Germinal center (tissue), 1 donor: ENCODE measurements around the gene CORO6.

Source experiments
- DNase-seq: peaks from one replicate; pipeline ENCODE4 v3.0.0; 2012; ENCODE audit warnings: mixed read lengths, low spot score

Gene CORO6

GRCh38 chr17:29630630-29631193, 8.0 kb upstream of the CORO6 start:
- no peak for DNase-seq

- no peak for DNase-seq
These were observed 7.1 kb upstream of the CORO6 start for GRCh38 chr17:29629839-29630238.

- no peak for DNase-seq
These were observed 5.9 kb upstream of the CORO6 start for GRCh38 chr17:29628644-29629043.

GRCh38 chr17:29627951-29628350, 5.2 kb upstream of the CORO6 start:
- DNase-seq, result no peak

- DNase-seq, result no peak
These were observed 2.5 kb upstream of the CORO6 start for GRCh38 chr17:29625037-29625750.

GRCh38 chr17:29624586-29624985, 1.9 kb upstream of the CORO6 start:
- no peak for DNase-seq

GRCh38 chr17:29623283-29623647, 553 bp upstream of the CORO6 start:
- DNase-seq, result no peak

GRCh38 chr17:29621751-29622194, 939 bp downstream of the CORO6 start:
- DNase-seq, result no peak

GRCh38 chr17:29620779-29621500, 1.8 kb downstream of the CORO6 start:
- no peak for DNase-seq

- DNase-seq, result no peak
These were observed 2.4 kb downstream of the CORO6 start for GRCh38 chr17:29620271-29620670.

GRCh38 chr17:29619251-29619650, 3.5 kb downstream of the CORO6 start:
- DNase-seq, result no peak

- no peak for DNase-seq
These were observed 4.2 kb downstream of the CORO6 start for GRCh38 chr17:29618272-29619065.

- peak; percentile 86 for DNase-seq
These were observed 5.0 kb downstream of the CORO6 start for GRCh38 chr17:29617481-29618271.

GRCh38 chr17:29617125-29617480, 5.6 kb downstream of the CORO6 start:
- peak; percentile 93 for DNase-seq

- DNase-seq, result no peak
These were observed 6.2 kb downstream of the CORO6 start for GRCh38 chr17:29616300-29617048.

- peak; percentile 93 for DNase-seq
These were observed 7.0 kb downstream of the CORO6 start for GRCh38 chr17:29615492-29616299.

- peak; percentile 44 for DNase-seq
These were observed 7.7 kb downstream of the CORO6 start for GRCh38 chr17:29615048-29615385.

GRCh38 chr17:29614349-29615047, 8.2 kb downstream of the CORO6 start:
- no peak for DNase-seq

- DNase-seq, result no peak
These were observed 8.9 kb downstream of the CORO6 start for GRCh38 chr17:29613856-29614255.
